LNCaP clone FGC (cell line): ENCODE results near the gene CASR.

Experiments
- DNase-seq: peaks from one replicate; pipeline ENCODE4 v3.0.0-alpha.2; 2011; ENCODE audit warnings: low read depth
- H3K4me3 ChIP-seq: 2 replicates; pipeline ENCODE4 v1.5.1; 2011; ENCODE audit warnings: mild to moderate bottlenecking, low read depth, low read length, control low read depth
- TF ChIP-seq, protein P1 (sequence below): IDR thresholded peaks from 2 replicates; pipeline ENCODE4 v1.5.1; 2012; ENCODE audit warnings: mild to moderate bottlenecking; ENCODE audit not compliant: control insufficient read depth, insufficient read depth; ENCODE audit errors: extremely low read depth

CASR gene

GRCh38 chr3:122332551-122332950 is 149.1 kb downstream of the CASR start:
- TF ChIP-seq, protein P1, sequence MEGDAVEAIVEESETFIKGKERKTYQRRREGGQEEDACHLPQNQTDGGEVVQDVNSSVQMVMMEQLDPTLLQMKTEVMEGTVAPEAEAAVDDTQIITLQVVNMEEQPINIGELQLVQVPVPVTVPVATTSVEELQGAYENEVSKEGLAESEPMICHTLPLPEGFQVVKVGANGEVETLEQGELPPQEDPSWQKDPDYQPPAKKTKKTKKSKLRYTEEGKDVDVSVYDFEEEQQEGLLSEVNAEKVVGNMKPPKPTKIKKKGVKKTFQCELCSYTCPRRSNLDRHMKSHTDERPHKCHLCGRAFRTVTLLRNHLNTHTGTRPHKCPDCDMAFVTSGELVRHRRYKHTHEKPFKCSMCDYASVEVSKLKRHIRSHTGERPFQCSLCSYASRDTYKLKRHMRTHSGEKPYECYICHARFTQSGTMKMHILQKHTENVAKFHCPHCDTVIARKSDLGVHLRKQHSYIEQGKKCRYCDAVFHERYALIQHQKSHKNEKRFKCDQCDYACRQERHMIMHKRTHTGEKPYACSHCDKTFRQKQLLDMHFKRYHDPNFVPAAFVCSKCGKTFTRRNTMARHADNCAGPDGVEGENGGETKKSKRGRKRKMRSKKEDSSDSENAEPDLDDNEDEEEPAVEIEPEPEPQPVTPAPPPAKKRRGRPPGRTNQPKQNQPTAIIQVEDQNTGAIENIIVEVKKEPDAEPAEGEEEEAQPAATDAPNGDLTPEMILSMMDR: no peak
- DNase-seq: no peak
- no peak overlapping the region for H3K4me3 ChIP-seq
